Left ventricle myocardium superior (tissue), 1 donor: Measurements from ENCODE around the gene NUDT15. TPM values are rescaled to one million over a fixed set of nuclear protein-coding genes. Genes with fewer than 3 reads are reported as not detected.
"Not testable (repeated sequence)": the region's sequence is repeated elsewhere in the genome, so short reads cannot be mapped to it uniquely, and the experiment has no call there.

ENCODE experiments used
- ATAC-seq: fragments of 200-7000 bp; cut with Tn5 transposase; one replicate; pipeline ENCODE4 v1.9.1; 2020; ENCODE audit warnings: mild to moderate bottlenecking, moderate library complexity
- DNase-seq: peaks from one replicate; pipeline ENCODE4 v3.0.0-alpha.2; 2020
- intact Hi-C: fragments of 100-400 bp; cut with micrococcal nuclease; formaldehyde crosslinking; loops from one replicate; pipeline ENCODE4 v1.11.0; 2022
- total RNA-seq: library from RNA; stranded (reverse); fragmentation: NEBNext Ultra II Directional; extraction: Animal tissue kit (Norgen Biotek cat#: 25700); gene quantifications from one replicate; pipeline ENCODE4 v1.2.1, GENCODE V29; 2021
- donor health status: DM: no; HTN: yes; CAD: no; lungs with severe emphysema.

Gene NUDT15
- total RNA-seq, 1 donor from 2014 or later = 11.7 TPM

- intact Hi-C loops = no loop called here
- no peak for DNase-seq
- no peak for ATAC-seq
Measured at GRCh38 chr13:48040049-48040448, 2.5 kb downstream of the NUDT15 start.

GRCh38 chr13:48040896-48041295 is 3.4 kb downstream of the NUDT15 start:
- intact Hi-C loops = no loop called here
- no peak for ATAC-seq
- DNase-seq = no peak

- intact Hi-C loops = no loop called here
- ATAC-seq (no peak), DNase-seq (no peak)
Measured at GRCh38 chr13:48042894-48043293, 5.4 kb downstream of the NUDT15 start.

DNA sequence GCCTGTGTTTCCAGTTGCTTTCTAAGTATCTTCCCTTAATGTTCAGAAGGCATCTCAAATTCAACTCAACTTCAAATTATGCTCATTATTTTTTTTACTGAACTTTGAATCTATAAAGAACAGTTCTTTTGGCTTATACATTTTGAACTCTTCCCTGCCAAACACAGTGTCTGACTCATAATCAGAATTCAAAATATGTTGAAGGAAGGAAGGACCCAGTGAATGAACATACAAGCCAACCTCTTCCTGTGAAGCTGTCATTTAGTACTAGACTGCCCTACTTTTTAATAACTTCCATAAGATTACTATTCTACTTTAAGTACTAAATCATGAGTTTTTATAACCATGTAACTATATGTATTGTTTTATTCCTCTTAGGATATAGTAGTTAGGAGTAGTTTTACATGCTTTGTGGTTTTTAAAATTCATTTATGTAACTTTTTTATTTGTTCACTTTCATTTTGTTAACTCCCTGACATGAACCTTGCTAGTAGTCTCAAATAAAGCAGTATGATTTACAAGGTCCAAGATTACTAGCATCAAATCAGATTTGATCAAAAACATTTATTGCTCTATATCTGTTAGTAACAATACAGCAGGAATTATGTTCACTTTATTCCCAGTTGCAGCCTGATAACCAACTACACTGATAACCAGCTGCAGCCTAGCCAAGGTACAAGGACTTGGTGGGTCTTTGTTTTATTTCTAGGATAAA is 6.4 kb downstream of the NUDT15 start:
- DNase-seq (no peak), ATAC-seq (no peak)
- intact Hi-C loops = no loop called here

GRCh38 chr13:48050550-48050949 is 13.0 kb downstream of the NUDT15 start:
- no peak for DNase-seq
- intact Hi-C loops = no loop called here
- no peak for ATAC-seq

GRCh38 chr13:48054601-48055000 is 17.1 kb downstream of the NUDT15 start:
- intact Hi-C loops = no loop called here
- DNase-seq (no peak), ATAC-seq (no peak)

DNA sequence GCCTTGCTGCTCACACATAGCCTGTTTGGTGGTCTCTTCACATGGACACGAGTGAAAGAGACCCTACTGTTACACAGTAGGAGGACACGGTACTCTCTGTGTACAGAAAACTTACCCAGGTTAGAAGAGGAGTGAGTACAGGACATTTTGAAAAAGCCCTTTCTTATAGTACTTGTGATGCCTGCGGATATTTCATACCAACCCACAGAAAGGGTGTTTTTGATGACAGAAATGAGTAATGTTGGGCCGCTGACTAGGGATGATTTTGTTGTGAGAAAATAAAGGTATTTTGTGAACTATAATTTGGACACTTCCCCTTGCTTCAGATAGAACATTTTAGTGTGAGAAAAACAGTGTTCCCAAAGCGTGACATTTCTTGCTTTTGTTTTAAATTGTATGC is 18.2 kb downstream of the NUDT15 start:
- intact Hi-C loops = no loop called here
- no peak for ATAC-seq
- DNase-seq = no peak

DNA sequence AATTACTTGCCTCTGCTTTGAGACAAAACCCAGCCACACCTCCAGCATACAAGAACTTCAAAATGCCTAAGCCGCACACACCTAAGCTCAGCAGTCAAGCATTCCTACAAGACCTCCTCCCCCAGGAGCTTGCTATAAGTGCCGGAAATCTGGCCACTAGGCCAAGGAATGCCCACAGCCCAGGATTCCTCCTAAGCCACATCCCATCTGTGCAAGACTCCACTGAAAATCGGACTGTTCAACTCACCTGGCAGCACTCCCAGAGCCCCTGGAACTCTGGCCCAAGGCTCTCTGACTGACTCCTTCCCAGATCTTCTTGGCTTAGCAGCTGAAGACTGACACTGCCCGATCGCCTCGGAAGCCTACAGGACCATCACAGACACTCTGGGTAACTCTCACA is 21.0 kb downstream of the NUDT15 start:
- ATAC-seq, intact Hi-C loops, DNase-seq: not testable (repeated sequence)

DNA sequence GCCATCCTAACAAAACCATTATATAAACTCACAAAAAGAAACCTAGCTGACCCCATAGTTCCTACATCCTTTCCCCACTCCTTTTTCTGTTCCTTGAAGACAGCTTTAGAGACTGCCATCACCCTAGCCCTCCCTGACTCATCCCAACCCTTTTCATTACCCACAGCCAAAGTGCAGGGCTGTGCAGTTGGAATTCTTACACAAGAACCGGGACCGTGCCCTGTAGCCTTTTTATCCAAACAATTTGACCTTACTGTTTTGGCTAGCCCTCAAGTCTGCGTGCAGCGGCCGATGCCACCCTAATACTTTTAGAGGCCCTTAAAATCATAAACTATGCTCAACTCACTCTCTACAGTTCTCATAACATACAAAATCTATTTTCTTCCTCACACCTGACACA is 22.4 kb downstream of the NUDT15 start:
- ATAC-seq, intact Hi-C loops, DNase-seq: not testable (repeated sequence)

DNA sequence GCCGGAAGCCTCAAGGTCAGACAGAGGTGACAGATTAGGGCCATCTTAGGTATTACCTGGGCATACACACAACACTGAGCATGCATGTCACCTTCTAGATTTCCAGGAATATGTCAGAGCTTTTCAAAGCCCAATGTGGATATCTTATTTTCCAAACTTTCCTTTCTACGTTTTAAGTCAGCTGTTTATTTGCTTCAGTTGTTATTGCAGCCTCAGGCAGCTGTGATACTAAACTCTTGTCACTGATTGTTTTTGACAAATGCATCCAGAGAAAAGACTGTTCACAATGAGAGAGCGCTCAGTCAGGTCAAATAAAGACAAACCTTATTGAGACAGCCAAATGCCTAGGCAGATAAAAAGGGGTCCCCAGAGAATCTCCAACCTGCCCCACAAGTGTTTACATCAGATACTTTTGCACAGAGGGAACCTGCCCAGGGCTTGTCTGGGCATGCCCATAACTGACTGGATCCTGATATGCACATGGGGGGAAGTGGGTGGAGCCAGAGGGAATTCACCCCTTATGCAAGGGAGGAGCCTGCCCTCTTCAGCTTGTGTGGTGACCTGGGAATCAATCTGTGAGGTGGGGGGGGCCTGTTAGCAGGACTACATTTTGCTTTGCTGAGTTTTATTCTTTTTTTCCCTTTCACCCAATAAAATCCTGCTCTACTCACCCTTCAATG is 28.9 kb downstream of the NUDT15 start:
- intact Hi-C loops = no loop called here
- no peak for DNase-seq
- ATAC-seq = no peak

- ATAC-seq (no peak), DNase-seq (no peak)
- intact Hi-C loops = no loop called here
Measured at GRCh38 chr13:48068036-48068435, 30.5 kb downstream of the NUDT15 start.

DNA sequence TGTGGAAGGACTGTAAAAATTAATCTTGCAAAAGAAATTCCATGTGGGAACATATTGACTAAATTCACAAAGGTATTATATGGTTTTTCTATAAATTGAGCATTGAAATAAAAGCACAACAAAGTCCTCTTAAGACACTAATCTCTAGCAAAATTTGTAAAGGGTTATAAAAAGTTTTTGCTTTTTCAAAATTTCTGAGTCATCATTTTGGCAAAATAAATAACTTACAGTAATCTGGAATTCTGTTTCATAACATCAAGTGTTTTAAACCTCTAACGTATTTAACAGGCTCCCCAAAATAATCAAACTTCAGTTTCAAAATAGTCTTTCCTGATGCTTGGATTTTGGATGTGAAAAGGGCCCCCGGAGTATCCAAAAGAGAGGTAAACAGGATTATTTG is 31.4 kb downstream of the NUDT15 start:
- ATAC-seq = no peak
- intact Hi-C loops = no loop called here
- no peak for DNase-seq

GRCh38 chr13:48069573-48069972 is 32.0 kb downstream of the NUDT15 start:
- ATAC-seq = no peak
- no peak for DNase-seq
- intact Hi-C loops = no loop called here

DNA sequence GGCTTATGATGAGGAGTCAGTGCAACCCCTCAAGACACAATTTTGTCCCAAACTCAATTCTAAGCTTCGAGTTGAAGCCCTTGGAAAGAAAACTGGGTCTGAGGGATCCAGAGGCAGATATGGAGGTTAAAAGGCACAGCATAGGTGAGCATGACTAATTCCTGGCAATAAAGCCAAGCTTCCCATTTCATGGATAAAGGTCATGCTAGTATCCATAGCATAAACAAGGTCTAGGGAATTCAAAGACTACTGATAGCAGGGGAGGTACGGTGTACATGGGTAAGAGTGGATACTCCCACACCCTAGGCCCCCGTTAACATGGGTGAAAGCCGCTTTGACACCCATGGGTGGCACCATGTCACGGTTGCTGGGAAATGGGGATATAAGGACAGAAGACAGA is 33.4 kb downstream of the NUDT15 start:
- ATAC-seq (no peak), DNase-seq (no peak)
- intact Hi-C loops = no loop called here

DNA sequence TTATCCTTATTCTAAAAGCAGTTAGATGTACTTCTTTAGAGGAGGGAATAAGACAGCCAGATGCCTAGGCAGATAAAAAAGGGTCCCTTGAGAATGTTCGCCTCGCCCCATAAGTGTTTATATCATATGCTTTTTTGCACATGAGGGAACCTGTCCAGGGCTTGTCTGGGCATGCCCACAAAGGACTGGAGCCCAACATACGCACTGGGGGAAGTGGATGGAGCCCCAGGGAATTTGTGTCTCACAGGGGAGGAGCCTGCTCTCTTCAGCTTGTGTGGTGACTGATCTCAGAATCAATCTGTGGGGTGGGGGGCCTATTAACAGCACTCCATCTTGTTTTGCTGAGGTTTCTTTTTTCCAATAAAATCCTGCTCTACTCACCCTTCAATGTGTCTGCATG is 34.8 kb downstream of the NUDT15 start:
- DNase-seq = no peak
- ATAC-seq = no peak
- intact Hi-C loops = no loop called here

GRCh38 chr13:48072787-48073186 is 35.3 kb downstream of the NUDT15 start:
- no peak for ATAC-seq
- intact Hi-C loops = no loop called here
- DNase-seq = no peak

DNA sequence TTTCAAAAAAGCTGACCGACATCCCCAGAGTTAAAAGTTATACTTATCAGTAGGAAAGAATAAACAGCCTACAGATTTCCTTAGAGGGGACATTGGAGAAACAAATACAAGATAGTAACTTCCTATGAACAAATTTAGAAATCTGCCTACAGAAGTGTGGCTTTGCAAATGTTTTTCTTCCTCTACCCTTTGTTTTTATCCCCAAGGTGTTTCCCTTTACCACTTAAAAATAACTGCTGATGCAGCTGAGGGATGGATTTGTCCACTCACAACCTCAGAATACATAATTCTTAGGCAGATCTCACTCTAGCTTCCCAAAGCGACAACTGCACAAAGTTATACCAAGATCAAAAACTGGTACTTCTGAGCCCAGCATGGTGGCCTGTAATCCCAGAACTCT is 36.5 kb downstream of the NUDT15 start:
- DNase-seq (no peak), ATAC-seq (no peak)
- intact Hi-C loops = no loop called here

- no peak for DNase-seq
- no peak for ATAC-seq
- intact Hi-C loops = no loop called here
Measured at GRCh38 chr13:48078251-48078656, 40.7 kb downstream of the NUDT15 start.

DNA sequence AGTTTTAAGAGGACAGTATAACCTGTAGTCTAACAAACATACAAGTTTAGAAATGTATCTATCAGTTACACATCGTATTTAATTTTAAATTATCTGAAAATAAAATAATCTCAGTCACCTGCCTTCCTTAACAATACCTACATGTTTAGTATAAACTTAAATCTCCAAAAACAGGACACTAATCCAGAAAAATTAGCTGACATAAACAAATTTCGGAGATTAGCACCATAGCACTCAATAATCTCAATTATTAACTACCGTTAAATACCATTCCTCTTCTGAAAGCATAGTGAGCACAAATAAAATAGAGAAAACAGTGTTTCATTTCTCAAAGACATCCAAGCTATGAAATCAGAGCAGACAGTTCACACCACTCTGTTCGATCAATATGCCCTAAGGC is 44.2 kb downstream of the NUDT15 start:
- DNase-seq = no peak
- no peak for ATAC-seq
- intact Hi-C loops = no loop called here

- intact Hi-C loops = no loop called here
- ATAC-seq (no peak), DNase-seq (no peak)
Measured at GRCh38 chr13:48086272-48086671, 48.7 kb downstream of the NUDT15 start.

GRCh38 chr13:48093588-48093987 is 56.1 kb downstream of the NUDT15 start:
- intact Hi-C loops = no loop called here
- ATAC-seq (no peak), DNase-seq (no peak)
